CD14-positive monocyte (primary cell): Measurements from ENCODE around the gene PIM1. TPM values are rescaled to one million over a fixed set of nuclear protein-coding genes. Genes with fewer than 3 reads are reported as not detected.

Experiments used
- DNase-seq, 3 donors: peaks; one replicate each; pipeline ENCODE4 v3.0.0-alpha.2; 2011 to 2022
- H2AFZ ChIP-seq: 2 replicates; pipeline ENCODE4 v1.6.0; 2012; ENCODE audit warnings: mild to moderate bottlenecking, low read depth, low read length, inconsistent platforms; ENCODE audit not compliant: insufficient read depth, poor library complexity, severe bottlenecking
- H3K27ac ChIP-seq, 2 donors: 1 replicate in 1 of 2; 2 replicates in 1 of 2; pipeline ENCODE4 v1.5.1; 2012 to 2013; ENCODE audit warnings: low read length in 2 of 2, control low read depth in 1 of 2, inconsistent platforms in 1 of 2, low read depth in 1 of 2, mild to moderate bottlenecking in 1 of 2
- H3K27me3 ChIP-seq, 2 donors: one replicate each; pipeline versions ENCODE4 v1.6.0 to v1.6.1; 2011 to 2013; ENCODE audit warnings: low read length in 2 of 2; ENCODE audit not compliant: control insufficient read depth in 2 of 2, insufficient read depth in 2 of 2
- H3K36me3 ChIP-seq, 2 donors: replicated peaks in 1 of 2; 1 replicate in 1 of 2; 2 replicates in 1 of 2; pipeline versions ENCODE4 v1.5.1 to v1.6.1; 2012 to 2013; ENCODE audit warnings: low read length in 2 of 2, control low read depth in 1 of 2, inconsistent platforms in 1 of 2, mild to moderate bottlenecking in 1 of 2; ENCODE audit not compliant: insufficient read depth in 2 of 2, control insufficient read depth in 1 of 2
- H3K4me1 ChIP-seq, 2 donors: 1 replicate in 1 of 2; 2 replicates in 1 of 2; pipeline versions ENCODE4 v1.5.1 to v1.6.1; 2012 to 2013; ENCODE audit warnings: low read length in 2 of 2, control low read depth in 1 of 2, inconsistent platforms in 1 of 2, mild to moderate bottlenecking in 1 of 2, moderate library complexity in 1 of 2; ENCODE audit not compliant: insufficient read depth in 2 of 2, control insufficient read depth in 1 of 2
- H3K4me2 ChIP-seq: replicated peaks from 2 replicates; pipeline ENCODE3; 2012; ENCODE audit warnings: low read length, moderate library complexity, mild to moderate bottlenecking; ENCODE audit not compliant: poor library complexity, severe bottlenecking; ENCODE audit errors: extremely low read depth
- H3K4me3 ChIP-seq, 3 experiments: fragments of 200-600 bp in 1 of 3; sonication (generic) in 1 of 3; replicated peaks in 1 of 3; 1 replicate in 2 of 3; 2 replicates in 1 of 3; pipeline ENCODE4 v1.5.1; 2011 to 2013; ENCODE audit warnings: low read length in 3 of 3, mild to moderate bottlenecking in 3 of 3, control low read depth in 2 of 3, low read depth in 2 of 3, inconsistent platforms in 1 of 3, moderate library complexity in 1 of 3
- H3K79me2 ChIP-seq: 2 replicates; pipeline ENCODE4 v1.6.0; 2012; ENCODE audit warnings: mild to moderate bottlenecking, control low read depth, inconsistent platforms, low read length, moderate library complexity; ENCODE audit not compliant: insufficient read depth
- H3K9ac ChIP-seq: 2 replicates; pipeline ENCODE4 v1.6.0; 2017; ENCODE audit warnings: low read length, mild to moderate bottlenecking; ENCODE audit not compliant: insufficient read depth, poor library complexity, severe bottlenecking
- H3K9me3 ChIP-seq, 2 donors: replicated peaks in 1 of 2; 1 replicate in 1 of 2; 2 replicates in 1 of 2; pipeline versions ENCODE4 v1.5.1 to v1.6.1; 2012 to 2013; ENCODE audit warnings: low read length in 2 of 2, control low read depth in 1 of 2; ENCODE audit not compliant: control insufficient read depth in 1 of 2, insufficient read depth in 1 of 2
- H4K20me1 ChIP-seq: 2 replicates; pipeline ENCODE4 v1.6.0; 2012; ENCODE audit warnings: mild to moderate bottlenecking, low read length, control low read depth, moderate library complexity; ENCODE audit not compliant: insufficient read depth
- H3K27ac Mint-ChIP-seq, 7 donors: one replicate each; pipeline ENCODE4 v1.8.0; 2020; ENCODE audit warnings: mild to moderate bottlenecking in 7 of 7, mixed read lengths in 7 of 7, moderate library complexity in 6 of 7, inconsistent platforms in 2 of 7
- H3K27me3 Mint-ChIP-seq, 3 donors: one replicate each; pipeline ENCODE4 v1.8.0; 2021 to 2022; ENCODE audit warnings: low read depth in 3 of 3, mild to moderate bottlenecking in 3 of 3, mixed read lengths in 3 of 3, moderate library complexity in 3 of 3, inconsistent platforms in 1 of 3
- H3K36me3 Mint-ChIP-seq, 2 donors: one replicate each; pipeline ENCODE4 v1.8.0; 2020; ENCODE audit warnings: mixed read lengths in 2 of 2, inconsistent platforms in 1 of 2, mild to moderate bottlenecking in 1 of 2
- H3K4me1 Mint-ChIP-seq: one replicate; pipeline ENCODE4 v1.8.0; 2020; ENCODE audit warnings: mild to moderate bottlenecking, mixed read lengths
- H3K4me3 Mint-ChIP-seq, 2 donors: one replicate each; pipeline ENCODE4 v1.8.0; 2020; ENCODE audit warnings: mild to moderate bottlenecking in 2 of 2, mixed read lengths in 2 of 2, moderate library complexity in 1 of 2
- H3K9me3 Mint-ChIP-seq, 7 donors: one replicate each; pipeline ENCODE4 v1.8.0; 2020 to 2022; ENCODE audit warnings: mixed read lengths in 7 of 7, mild to moderate bottlenecking in 6 of 7, moderate library complexity in 6 of 7, inconsistent platforms in 2 of 7
- CTCF ChIP-seq: fragments of 200-600 bp; IDR thresholded peaks from one replicate; pipeline ENCODE4 v1.8.0; 2022; ENCODE audit warnings: antibody characterized with exemption, mild to moderate bottlenecking
- WGBS: methylation state at CpG from one replicate; pipeline ENCODE4 v1.1.5; 2013; ENCODE audit warnings: missing lambda C conversion rate; ENCODE audit not compliant: insufficient coverage; 5-methylcytosine and 5-hydroxymethylcytosine counted together
- intact Hi-C, 2 donors: fragments of 100-400 bp; cut with micrococcal nuclease; formaldehyde crosslinking; loops; one replicate each; pipeline versions ENCODE4 v1.15.0 to v1.15.1; 2023
- polyA plus RNA-seq, 3 donors: library from polyadenylated mRNA; depleted of rRNA in 1 of 3; unstranded in 2 of 3; stranded (reverse) in 1 of 3; fragments of 300-500 nt in 2 of 3; fragments of >200 nt in 1 of 3; fragmentation: Illumina TruSeq in 2 of 3; gene quantifications; 1 replicate in 2 of 3; 2 replicates in 1 of 3; pipeline ENCODE4 v1.2.3, GENCODE V29; 2012 to 2021

PIM1 gene
- polyA plus RNA-seq, 3 donors, result 20.5 to 25.0 (median 24.4) TPM

- Mint-ChIP-seq H3K36me3 (no peaks in the 10 kb centered on the region), H3K9me3 (no peaks in the 10 kb centered on the region), H3K27me3 (peaks cover 0 to 4% (median 1%) of the 10 kb centered on the region in 3 donors), H3K4me1 (peaks cover 48% of the 10 kb centered on the region), H3K4me3 (peak overlapping the region; percentile 83 to 92), H3K27ac (peak overlapping the region in 6 of 7 donors; percentile 63 to 87 (median 68))
- H3K27me3 ChIP-seq, result no peaks in the 10 kb centered on the region
- TF ChIP-seq CTCF, result no peak
- H3K4me2 ChIP-seq, result peak overlapping the region; percentile 99
- WGBS, result under 1% methylated on average over 35 of the region's 39 CpGs
- H3K79me2 ChIP-seq, result no peaks in the 10 kb centered on the region
- no peaks in the 10 kb centered on the region for H4K20me1 ChIP-seq
- H3K36me3 ChIP-seq, result no peaks in the 10 kb centered on the region
- DNase-seq, result peak; percentile 32 to 38 (median 36)
- H3K4me1 ChIP-seq, result peaks cover 43 to 51% of the 10 kb centered on the region in 2 donors
- intact Hi-C loops, result loop anchor here in 1 of 2 donors (5.0 kb wide), 1 partner anchor 40 kb away; no protein-coding TSS in a partner anchor
- peak overlapping the region; percentile 48 to 84 (median 67) for H3K4me3 ChIP-seq
- H2AFZ ChIP-seq, result peak overlapping the region; percentile 92
- H3K9ac ChIP-seq, result peak overlapping the region; percentile 54
- peak overlapping the region in 1 of 2 donors; percentile 7 for H3K27ac ChIP-seq
- H3K9me3 ChIP-seq, result no peaks in the 10 kb centered on the region
Measured at GRCh38 chr6:37222125-37222967, 52.4 kb downstream of the PIM1 start.

GRCh38 chr6:37222992-37223391, 53.0 kb downstream of the PIM1 start:
- DNase-seq, result no peak
- peak overlapping the region; percentile 99 for H3K4me2 ChIP-seq
- peak overlapping the region; percentile 83 to 92 for H3K4me3 Mint-ChIP-seq
- no peaks in the 10 kb centered on the region for H3K36me3 ChIP-seq
- H3K9me3 ChIP-seq, result no peaks in the 10 kb centered on the region
- H3K27ac ChIP-seq, result no peak overlapping the region
- TF ChIP-seq CTCF, result no peak
- H4K20me1 ChIP-seq, result no peaks in the 10 kb centered on the region
- H3K79me2 ChIP-seq, result no peaks in the 10 kb centered on the region
- intact Hi-C loops, result loop anchor here in 1 of 2 donors (5.0 kb wide), 1 partner anchor 39 kb away; no protein-coding TSS in a partner anchor
- H3K27me3 Mint-ChIP-seq, result peaks cover 0 to 4% (median 1%) of the 10 kb centered on the region in 3 donors
- H3K4me1 ChIP-seq, result peaks cover 43 to 50% of the 10 kb centered on the region in 2 donors
- H3K27me3 ChIP-seq, result no peaks in the 10 kb centered on the region
- H2AFZ ChIP-seq, result peak overlapping the region; percentile 92
- peak overlapping the region in 1 of 7 donors; percentile 68 for H3K27ac Mint-ChIP-seq
- no peaks in the 10 kb centered on the region for H3K9me3 Mint-ChIP-seq
- H3K9ac ChIP-seq, result peak overlapping the region; percentile 54
- no peaks in the 10 kb centered on the region for H3K36me3 Mint-ChIP-seq
- peak overlapping the region in 1 of 3 experiments; percentile 84 for H3K4me3 ChIP-seq
- peaks cover 44% of the 10 kb centered on the region for H3K4me1 Mint-ChIP-seq

Other genes starting within 250 kb of the PIM1 start
- under 1 TPM in 1 of 3 donors, not detected in 2; 0.22 TPM for gene PI16, start 215.4 kb upstream of the PIM1 start, polyA plus RNA-seq
- 100 to 1,000 TPM; 111 to 118 (median 111) TPM for gene MTCH1, start 184.0 kb upstream of the PIM1 start, polyA plus RNA-seq
- 100 to 1,000 TPM in 1 of 3 donors, 10 to 100 TPM in 2; 25.3 to 356 (median 50.0) TPM for gene FGD2, start 164.5 kb upstream of the PIM1 start, polyA plus RNA-seq
- 1 to 10 TPM; 3.9 to 5.0 (median 4.9) TPM for gene TBC1D22B, start 87.6 kb downstream of the PIM1 start, polyA plus RNA-seq
- gene TMEM217, start 88.0 kb downstream of the PIM1 start, polyA plus RNA-seq, result under 1 TPM in 2 of 3 donors, not detected in 1; 0.09 to 0.29 TPM
- 1 to 10 TPM; 4.2 to 4.9 (median 4.7) TPM for gene RNF8, start 183.8 kb downstream of the PIM1 start, polyA plus RNA-seq